Measurements from ENCODE around the gene MPRIP. TPM values are rescaled to one million over a fixed set of nuclear protein-coding genes. Genes with fewer than 3 reads are reported as not detected.

Gene MPRIP
- total and polyA plus RNA-seq, 4 donors: 121 to 342 (median 175) TPM

DNA sequence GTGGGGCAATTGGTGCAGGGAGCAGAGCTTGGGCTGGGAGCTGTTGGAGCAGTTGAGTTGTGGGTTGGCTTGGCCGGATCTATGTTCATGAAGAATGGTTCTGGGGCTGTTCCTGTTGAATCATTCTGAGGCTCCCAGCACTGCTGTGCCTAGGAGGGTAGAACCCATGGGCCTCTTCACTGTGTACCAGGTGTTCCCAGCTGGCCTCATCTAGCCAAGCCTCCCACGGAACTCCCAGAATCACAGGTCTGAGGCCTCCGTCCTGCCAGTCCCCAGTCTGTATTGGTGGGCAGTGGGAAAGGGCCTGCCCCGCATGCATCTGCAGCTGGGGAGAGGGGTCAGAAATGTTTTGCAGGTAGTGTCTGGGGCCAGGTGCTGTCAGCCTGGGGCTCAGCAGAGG lies 74.1 kb downstream of the MPRIP start:
- no peak overlapping the region for H3K27ac ChIP-seq (ENCODE audit: low read depth in 1 of 2, low read length in 1 of 2)
- no peak for DNase-seq
- 91 to 94% methylated on average over 4 of the region's 4 CpGs for WGBS, 2 donors

DNA sequence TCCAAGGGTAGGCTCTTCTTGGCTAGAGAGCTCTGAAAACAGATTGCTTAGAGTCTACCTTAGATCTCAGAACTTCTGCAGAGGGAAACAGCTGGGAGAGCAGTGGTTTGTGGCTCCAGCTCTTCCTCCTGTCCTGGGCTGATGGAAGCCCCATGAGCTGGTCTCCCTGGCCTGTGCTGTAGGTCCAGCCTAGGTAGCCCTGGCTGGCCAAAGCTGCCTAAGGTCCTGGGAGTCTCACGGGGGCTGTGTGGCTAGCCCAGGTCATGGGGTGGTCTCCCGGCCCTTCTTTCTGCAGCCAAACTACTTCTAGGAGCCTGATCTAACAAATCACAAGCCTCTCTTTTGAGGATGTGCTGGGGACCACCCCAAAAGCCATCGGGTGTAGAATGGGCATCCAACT lies 75.7 kb downstream of the MPRIP start:
- H3K4me1 ChIP-seq (ENCODE audit: control insufficient read depth in 5 of 5, insufficient read depth in 5 of 5, low read length in 5 of 5): peaks cover 39 to 58% (median 50%) of the 10 kb centered on the region in 5 donors
- H3K9ac ChIP-seq (ENCODE audit: insufficient read depth in 1 of 2, low read length in 2 of 2): no peak overlapping the region
- no peaks in the 10 kb centered on the region for H3K9me3 ChIP-seq (ENCODE audit: control insufficient read depth in 4 of 4, insufficient read depth in 3 of 4, low read length in 3 of 4)
- ATAC-seq (ENCODE audit: insufficient read depth, low FRiP score) (no peak), DNase-seq (no peak)
- H3K4me3 ChIP-seq: no peak overlapping the region
- WGBS, 2 donors: 91 to 96% methylated on average over 3 of the region's 3 CpGs
- TF ChIP-seq, protein P1, sequence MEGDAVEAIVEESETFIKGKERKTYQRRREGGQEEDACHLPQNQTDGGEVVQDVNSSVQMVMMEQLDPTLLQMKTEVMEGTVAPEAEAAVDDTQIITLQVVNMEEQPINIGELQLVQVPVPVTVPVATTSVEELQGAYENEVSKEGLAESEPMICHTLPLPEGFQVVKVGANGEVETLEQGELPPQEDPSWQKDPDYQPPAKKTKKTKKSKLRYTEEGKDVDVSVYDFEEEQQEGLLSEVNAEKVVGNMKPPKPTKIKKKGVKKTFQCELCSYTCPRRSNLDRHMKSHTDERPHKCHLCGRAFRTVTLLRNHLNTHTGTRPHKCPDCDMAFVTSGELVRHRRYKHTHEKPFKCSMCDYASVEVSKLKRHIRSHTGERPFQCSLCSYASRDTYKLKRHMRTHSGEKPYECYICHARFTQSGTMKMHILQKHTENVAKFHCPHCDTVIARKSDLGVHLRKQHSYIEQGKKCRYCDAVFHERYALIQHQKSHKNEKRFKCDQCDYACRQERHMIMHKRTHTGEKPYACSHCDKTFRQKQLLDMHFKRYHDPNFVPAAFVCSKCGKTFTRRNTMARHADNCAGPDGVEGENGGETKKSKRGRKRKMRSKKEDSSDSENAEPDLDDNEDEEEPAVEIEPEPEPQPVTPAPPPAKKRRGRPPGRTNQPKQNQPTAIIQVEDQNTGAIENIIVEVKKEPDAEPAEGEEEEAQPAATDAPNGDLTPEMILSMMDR (IDR thresholded peaks at IDR 0.05; ENCODE audit: control extremely low read depth, extremely low read depth): no peak
- no peaks in the 10 kb centered on the region for H3K27me3 ChIP-seq (ENCODE audit: control insufficient read depth in 3 of 3, insufficient read depth in 3 of 3, low read length in 2 of 3)
- H3K36me3 ChIP-seq (ENCODE audit: control insufficient read depth in 4 of 4, insufficient read depth in 4 of 4, low read length in 4 of 4): no peaks in the 10 kb centered on the region
- peak overlapping the region in 1 of 2 donors; percentile 27 for H3K27ac ChIP-seq (ENCODE audit: low read depth in 1 of 2, low read length in 1 of 2)

More for the DNA sequence above, 74.1 kb downstream of the MPRIP start:
- no peak overlapping the region for H3K9ac ChIP-seq (ENCODE audit: insufficient read depth in 1 of 2, low read length in 2 of 2)
- H3K36me3 ChIP-seq (ENCODE audit: control insufficient read depth in 4 of 4, insufficient read depth in 4 of 4, low read length in 4 of 4): no peaks in the 10 kb centered on the region
- TF ChIP-seq, protein P1 (IDR thresholded peaks at IDR 0.05; ENCODE audit: control extremely low read depth, extremely low read depth): no peak
- H3K9me3 ChIP-seq (ENCODE audit: control insufficient read depth in 4 of 4, insufficient read depth in 3 of 4, low read length in 3 of 4): no peaks in the 10 kb centered on the region
- no peaks in the 10 kb centered on the region for H3K27me3 ChIP-seq (ENCODE audit: control insufficient read depth in 3 of 3, insufficient read depth in 3 of 3, low read length in 2 of 3)
- no peak overlapping the region for H3K4me3 ChIP-seq
- ATAC-seq (ENCODE audit: insufficient read depth, low FRiP score): no peak
- H3K4me1 ChIP-seq (ENCODE audit: control insufficient read depth in 5 of 5, insufficient read depth in 5 of 5, low read length in 5 of 5): peaks cover 39 to 71% (median 62%) of the 10 kb centered on the region in 5 donors

GRCh38 chr17:17118399-17118798 lies 76.1 kb downstream of the MPRIP start:
- Histone ChIP-seq H3K27ac (ENCODE audit: low read depth in 1 of 2, low read length in 1 of 2) (peak overlapping the region in 1 of 2 donors; percentile 27), H3K27me3 (ENCODE audit: control insufficient read depth in 3 of 3, insufficient read depth in 3 of 3, low read length in 2 of 3) (no peaks in the 10 kb centered on the region), H3K9ac (ENCODE audit: insufficient read depth in 1 of 2, low read length in 2 of 2) (peak overlapping the region in 1 of 2 donors; percentile 36), H3K4me1 (ENCODE audit: control insufficient read depth in 5 of 5, insufficient read depth in 5 of 5, low read length in 5 of 5) (peaks cover 39 to 54% (median 49%) of the 10 kb centered on the region in 5 donors), H3K4me3 (no peak overlapping the region), H3K9me3 (ENCODE audit: control insufficient read depth in 4 of 4, insufficient read depth in 3 of 4, low read length in 3 of 4) (no peaks in the 10 kb centered on the region), H3K36me3 (ENCODE audit: control insufficient read depth in 4 of 4, insufficient read depth in 4 of 4, low read length in 4 of 4) (no peaks in the 10 kb centered on the region)
- 84 to 87% methylated on average over 4 of the region's 4 CpGs for WGBS, 2 donors
- TF ChIP-seq, protein P1 (IDR thresholded peaks at IDR 0.05; ENCODE audit: control extremely low read depth, extremely low read depth): no peak
- ATAC-seq (ENCODE audit: insufficient read depth, low FRiP score) (no peak), DNase-seq (no peak)

DNA sequence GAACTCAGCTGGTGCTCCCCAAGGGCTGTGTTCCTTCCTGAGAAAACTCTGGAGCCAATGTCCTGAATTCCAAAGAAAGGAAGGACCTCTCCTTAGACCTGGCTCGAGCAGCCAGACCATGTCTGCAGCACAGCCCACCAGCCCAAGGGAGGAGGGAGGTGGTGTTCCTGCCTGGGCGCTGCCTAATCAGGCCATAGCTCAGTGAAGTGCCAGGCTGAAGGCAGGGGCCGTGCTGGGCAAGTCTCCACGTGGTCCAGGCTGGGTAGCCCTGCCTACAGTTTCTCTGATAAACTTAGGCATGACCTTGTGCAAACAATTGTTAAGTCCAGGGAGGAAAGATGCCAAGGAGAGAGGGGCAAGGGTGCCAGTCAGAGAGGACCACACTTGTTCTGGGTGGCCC lies 76.8 kb downstream of the MPRIP start:
- Histone ChIP-seq H3K4me3 (no peak overlapping the region), H3K9ac (ENCODE audit: insufficient read depth in 1 of 2, low read length in 2 of 2) (peak overlapping the region in 1 of 2 donors; percentile 36), H3K27me3 (ENCODE audit: control insufficient read depth in 3 of 3, insufficient read depth in 3 of 3, low read length in 2 of 3) (no peaks in the 10 kb centered on the region), H3K4me1 (ENCODE audit: control insufficient read depth in 5 of 5, insufficient read depth in 5 of 5, low read length in 5 of 5) (peaks cover 39 to 52% (median 49%) of the 10 kb centered on the region in 5 donors), H3K27ac (ENCODE audit: low read depth in 1 of 2, low read length in 1 of 2) (peak overlapping the region; percentile 27 to 36), H3K9me3 (ENCODE audit: control insufficient read depth in 4 of 4, insufficient read depth in 3 of 4, low read length in 3 of 4) (no peaks in the 10 kb centered on the region), H3K36me3 (ENCODE audit: control insufficient read depth in 4 of 4, insufficient read depth in 4 of 4, low read length in 4 of 4) (no peaks in the 10 kb centered on the region)
- TF ChIP-seq, protein P1 (IDR thresholded peaks at IDR 0.05; ENCODE audit: control extremely low read depth, extremely low read depth): no peak
- DNase-seq: no peak
- 35 to 51% methylated on average over 4 of the region's 4 CpGs for WGBS, 2 donors
- ATAC-seq (ENCODE audit: insufficient read depth, low FRiP score): no peak

Measured in lung (tissue), 12 donors.